Progenitor cell of endocrine pancreas (in vitro differentiated cells): ENCODE results near the gene OR6B3. TPM values are rescaled to one million over a fixed set of nuclear protein-coding genes. Genes with fewer than 3 reads are reported as not detected.

Experiments used
- DNase-seq: peaks from one replicate; pipeline ENCODE4 v3.0.0; 2021; ENCODE audit warnings: low spot score; ENCODE audit not compliant: unreplicated experiment
- H3K27ac Mint-ChIP-seq: 2 replicates; pipeline ENCODE4 v1.8.0; 2021; ENCODE audit warnings: mild to moderate bottlenecking, moderate library complexity, mixed read lengths
- H3K27me3 Mint-ChIP-seq: 2 replicates; pipeline ENCODE4 v1.8.0; 2021; ENCODE audit warnings: mixed read lengths
- H3K36me3 Mint-ChIP-seq: 2 replicates; pipeline ENCODE4 v1.8.0; 2022; ENCODE audit warnings: mixed read lengths; ENCODE audit not compliant: insufficient read depth
- H3K4me1 Mint-ChIP-seq: 2 replicates; pipeline ENCODE4 v1.8.0; 2021; ENCODE audit warnings: low read depth, mixed read lengths
- H3K4me3 Mint-ChIP-seq: 2 replicates; pipeline ENCODE4 v1.8.0; 2021; ENCODE audit warnings: low read depth, mild to moderate bottlenecking, moderate library complexity, mixed read lengths
- H3K9me3 Mint-ChIP-seq: 2 replicates; pipeline ENCODE4 v1.8.0; 2021; ENCODE audit warnings: low read depth, mixed read lengths
- long read RNA-seq: library from polyadenylated mRNA; unstranded; transcript quantifications from one replicate; pipeline ENCODE4 v2.0.0, GENCODE V29; 2020
- total RNA-seq: library from RNA; stranded (reverse); gene quantifications from 2 replicates; pipeline ENCODE4 v1.2.1, GENCODE V29; 2021
- TF ChIP-seq, protein P1 (sequence below): fragments of 200-600 bp; sonication (generic); IDR thresholded peaks from one replicate; pipeline ENCODE4 v1.5.0; 2021; ENCODE audit warnings: antibody characterized with exemption, mild to moderate bottlenecking; ENCODE audit not compliant: unreplicated experiment

Gene OR6B3
- not detected in 2 replicates for total RNA-seq
- long read RNA-seq: 0 reads

DNA sequence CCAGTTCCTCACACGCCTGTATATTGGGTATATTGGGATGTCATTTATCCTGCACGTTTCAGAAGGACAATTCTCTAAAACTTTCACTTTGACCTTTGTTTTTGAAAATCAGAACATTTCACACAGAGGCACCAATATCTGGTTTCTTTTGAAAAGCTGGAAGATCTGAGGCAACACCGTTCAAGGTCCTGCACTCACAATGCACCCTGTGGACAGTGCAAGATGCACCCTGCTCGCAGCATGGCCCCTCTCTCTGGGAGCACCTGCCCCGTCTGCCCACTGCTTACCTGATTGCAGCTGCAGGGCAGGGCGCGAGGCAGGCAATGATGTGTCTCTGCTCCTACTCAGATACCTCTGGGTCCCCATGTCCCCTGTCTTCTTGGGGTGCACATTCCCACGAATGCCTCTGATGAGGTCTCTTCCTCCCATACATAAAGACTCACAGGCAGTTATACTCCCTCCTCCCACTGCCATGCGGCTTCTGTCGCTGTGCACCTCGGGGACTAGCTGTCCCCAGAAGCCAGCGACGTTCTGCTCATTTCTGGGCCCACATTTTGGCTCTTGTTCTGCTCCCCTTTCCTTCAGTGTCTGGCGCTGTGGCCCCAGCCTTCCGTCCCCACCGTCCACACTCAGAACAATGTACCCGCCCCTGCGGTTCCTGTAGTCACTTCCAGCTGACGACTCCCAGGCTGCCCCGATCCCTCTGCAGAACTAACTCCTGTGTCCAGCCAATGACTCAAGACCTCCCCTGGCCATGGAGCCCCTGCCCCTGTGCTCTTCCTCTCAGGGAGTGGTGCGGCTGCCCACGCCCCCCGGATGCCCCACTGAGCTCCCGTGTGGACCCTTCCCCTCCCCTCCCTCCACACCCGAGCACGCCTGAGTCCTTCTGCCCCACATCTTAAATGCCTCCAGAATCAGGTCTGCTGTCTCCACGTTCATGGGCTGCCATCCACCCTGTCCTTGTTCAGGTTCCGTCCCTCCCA, at the start of gene OR6B3:
Gene OR6B3 (minus strand): TSS at position 349 of the 983 bp plus-strand sequence.
- H3K4me1 Mint-ChIP-seq: peaks cover 1% of the 10 kb centered on the region
- no peak within 1 kb of the TSS for H3K27ac Mint-ChIP-seq
- TF ChIP-seq, protein P1, sequence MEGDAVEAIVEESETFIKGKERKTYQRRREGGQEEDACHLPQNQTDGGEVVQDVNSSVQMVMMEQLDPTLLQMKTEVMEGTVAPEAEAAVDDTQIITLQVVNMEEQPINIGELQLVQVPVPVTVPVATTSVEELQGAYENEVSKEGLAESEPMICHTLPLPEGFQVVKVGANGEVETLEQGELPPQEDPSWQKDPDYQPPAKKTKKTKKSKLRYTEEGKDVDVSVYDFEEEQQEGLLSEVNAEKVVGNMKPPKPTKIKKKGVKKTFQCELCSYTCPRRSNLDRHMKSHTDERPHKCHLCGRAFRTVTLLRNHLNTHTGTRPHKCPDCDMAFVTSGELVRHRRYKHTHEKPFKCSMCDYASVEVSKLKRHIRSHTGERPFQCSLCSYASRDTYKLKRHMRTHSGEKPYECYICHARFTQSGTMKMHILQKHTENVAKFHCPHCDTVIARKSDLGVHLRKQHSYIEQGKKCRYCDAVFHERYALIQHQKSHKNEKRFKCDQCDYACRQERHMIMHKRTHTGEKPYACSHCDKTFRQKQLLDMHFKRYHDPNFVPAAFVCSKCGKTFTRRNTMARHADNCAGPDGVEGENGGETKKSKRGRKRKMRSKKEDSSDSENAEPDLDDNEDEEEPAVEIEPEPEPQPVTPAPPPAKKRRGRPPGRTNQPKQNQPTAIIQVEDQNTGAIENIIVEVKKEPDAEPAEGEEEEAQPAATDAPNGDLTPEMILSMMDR: no peak
- no peak within 1 kb of the TSS for H3K4me3 Mint-ChIP-seq
- H3K36me3 Mint-ChIP-seq: no peaks in the 10 kb centered on the region
- DNase-seq: no peak
- H3K9me3 Mint-ChIP-seq: no peaks in the 10 kb centered on the region
- H3K27me3 Mint-ChIP-seq: peaks cover 79% of the 10 kb centered on the region

DNA sequence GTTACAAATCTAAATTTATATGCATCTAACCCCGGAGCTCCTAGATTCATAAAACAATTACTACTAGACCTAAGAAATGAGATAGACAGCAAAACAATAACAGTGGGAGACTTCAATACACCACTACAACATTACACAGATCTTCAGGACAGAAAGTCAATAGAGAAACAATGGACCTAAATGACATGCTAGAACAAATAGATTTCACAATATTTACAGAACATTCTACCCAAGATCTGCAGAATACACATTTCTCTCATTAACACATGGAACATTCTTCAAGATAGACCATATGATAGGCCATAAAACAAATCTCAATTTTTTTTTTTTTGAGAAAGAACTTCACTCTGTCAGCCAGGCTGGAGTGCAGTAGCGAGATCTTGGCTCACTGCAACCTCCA, 45.0 kb upstream of the OR6B3 start:
- no peaks in the 10 kb centered on the region for H3K36me3 Mint-ChIP-seq
- TF ChIP-seq, protein P1: no peak
- peaks cover 27% of the 10 kb centered on the region for H3K9me3 Mint-ChIP-seq
- no peak overlapping the region for H3K27ac Mint-ChIP-seq
- H3K27me3 Mint-ChIP-seq: peaks cover 50% of the 10 kb centered on the region
- DNase-seq: no peak
- no peak overlapping the region for H3K4me3 Mint-ChIP-seq
- H3K4me1 Mint-ChIP-seq: peaks cover 5% of the 10 kb centered on the region

DNA sequence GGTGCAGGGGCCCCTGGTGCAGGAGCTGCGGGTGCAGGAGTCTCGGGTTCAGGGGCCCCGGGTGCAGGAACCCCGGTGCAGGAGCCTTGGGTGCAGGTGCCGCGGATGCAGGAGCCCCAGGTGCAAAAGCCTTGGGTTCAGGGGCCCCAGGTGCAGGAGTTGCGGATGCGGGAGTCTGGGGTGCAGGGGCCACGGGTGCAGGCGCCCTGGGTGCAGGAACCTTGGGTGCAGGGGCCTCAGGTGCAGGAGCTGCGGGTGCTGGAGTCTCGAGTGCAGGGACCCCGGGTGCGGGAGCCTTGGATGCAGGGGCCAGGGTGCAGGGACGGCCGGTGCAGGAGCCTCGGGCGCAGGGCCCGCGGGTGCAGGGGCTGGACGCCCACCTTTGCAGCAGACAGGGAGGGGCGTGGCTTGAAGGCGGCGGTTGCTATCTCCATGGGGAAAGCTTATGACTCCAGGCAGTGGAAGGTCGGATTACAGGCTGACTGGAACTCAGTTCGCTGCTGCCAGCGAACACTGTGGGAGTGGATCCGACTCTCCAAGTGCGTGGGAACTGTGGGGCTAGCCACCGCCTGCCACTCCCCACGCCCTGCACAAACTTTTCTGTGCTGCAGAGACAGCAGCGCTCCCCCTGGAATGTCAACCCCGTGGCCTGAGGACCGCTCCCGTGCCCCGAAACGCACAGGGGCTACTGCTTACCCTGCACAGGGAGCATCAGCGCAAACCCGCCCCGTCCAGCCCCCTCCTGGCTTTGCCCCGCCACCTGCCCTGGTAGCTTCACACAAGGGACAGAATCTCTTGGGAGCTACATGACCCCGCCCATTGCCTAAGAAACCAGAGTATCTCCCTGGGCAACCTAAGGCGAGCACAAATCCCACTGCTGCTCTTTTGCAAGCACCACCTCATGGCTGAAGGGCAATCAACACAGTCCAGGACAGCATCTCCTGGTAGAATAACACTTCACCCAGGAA, 42.5 kb upstream of the OR6B3 start:
- peaks cover 53% of the 10 kb centered on the region for H3K27me3 Mint-ChIP-seq
- H3K4me3 Mint-ChIP-seq: no peak overlapping the region

DNA sequence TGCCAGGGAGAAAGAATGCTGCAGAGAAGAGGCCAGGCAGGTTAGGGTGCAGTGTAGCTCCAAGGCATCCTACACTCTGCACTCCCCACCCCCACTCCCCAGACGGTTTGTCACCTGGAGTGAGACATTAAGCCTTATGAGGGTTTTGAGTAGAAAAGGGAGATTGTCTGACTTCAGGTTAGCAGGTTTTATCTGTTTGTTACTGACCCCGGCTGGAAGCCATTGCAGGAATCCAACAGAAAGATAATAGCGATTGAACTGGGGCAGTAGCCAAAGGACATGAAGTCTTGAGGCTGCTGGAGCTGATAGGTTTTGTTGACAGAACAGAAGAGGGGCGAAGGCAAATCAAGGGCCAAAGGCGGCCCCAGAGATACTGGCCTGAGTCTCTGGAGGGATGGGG, 36.0 kb upstream of the OR6B3 start:
- TF ChIP-seq, protein P1: no peak
- H3K27ac Mint-ChIP-seq: no peak overlapping the region
- H3K9me3 Mint-ChIP-seq: peaks cover 30% of the 10 kb centered on the region
- no peaks in the 10 kb centered on the region for H3K36me3 Mint-ChIP-seq
- no peak for DNase-seq
- H3K27me3 Mint-ChIP-seq: peaks cover 23% of the 10 kb centered on the region
- H3K4me1 Mint-ChIP-seq: no peaks in the 10 kb centered on the region
- no peak overlapping the region for H3K4me3 Mint-ChIP-seq

More for the DNA sequence above, 42.5 kb upstream of the OR6B3 start:
- TF ChIP-seq, protein P1: no peak
- H3K36me3 Mint-ChIP-seq: no peaks in the 10 kb centered on the region
- H3K27ac Mint-ChIP-seq: no peak overlapping the region
- DNase-seq: no peak
- H3K9me3 Mint-ChIP-seq: peaks cover 31% of the 10 kb centered on the region
- peaks cover 5% of the 10 kb centered on the region for H3K4me1 Mint-ChIP-seq

DNA sequence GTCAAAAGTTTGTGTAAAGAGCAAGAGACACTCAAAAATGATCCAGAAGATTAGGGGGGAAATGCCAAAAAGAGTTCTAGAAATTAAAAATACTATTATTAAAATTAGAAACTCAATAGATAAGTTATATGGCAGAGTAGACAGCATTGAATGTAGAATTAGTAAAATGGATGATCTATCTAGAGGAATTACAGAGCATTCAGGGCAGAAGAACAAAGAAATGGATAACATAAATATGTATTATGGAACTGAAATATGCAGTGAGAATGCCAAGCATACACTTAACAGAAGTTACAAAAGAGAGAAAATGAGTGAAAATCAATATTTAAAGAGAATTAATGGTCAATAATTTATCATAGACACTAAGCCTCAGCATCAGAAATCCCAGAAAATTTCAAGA, 33.2 kb upstream of the OR6B3 start:
- Mint-ChIP-seq H3K36me3 (no peaks in the 10 kb centered on the region), H3K4me1 (no peaks in the 10 kb centered on the region), H3K27ac (no peak overlapping the region), H3K9me3 (peaks cover 21% of the 10 kb centered on the region), H3K27me3 (peaks cover 13% of the 10 kb centered on the region), H3K4me3 (no peak overlapping the region)
- TF ChIP-seq, protein P1: no peak
- DNase-seq: no peak
